PFSK-1 (cell line): ENCODE results near the gene CYB5D1.

Experiments
- POLR2AphosphoS5 ChIP-seq: IDR thresholded peaks from 2 replicates; pipeline ENCODE4 v1.6.1; 2012; ENCODE audit warnings: low read depth, mild to moderate bottlenecking, control low read depth, low read length, moderate library complexity
- TAF1 ChIP-seq: IDR thresholded peaks from 2 replicates; pipeline ENCODE4 v1.6.1; 2012; ENCODE audit warnings: low read length, control low read depth, borderline replicate concordance; ENCODE audit not compliant: insufficient read depth

DNA sequence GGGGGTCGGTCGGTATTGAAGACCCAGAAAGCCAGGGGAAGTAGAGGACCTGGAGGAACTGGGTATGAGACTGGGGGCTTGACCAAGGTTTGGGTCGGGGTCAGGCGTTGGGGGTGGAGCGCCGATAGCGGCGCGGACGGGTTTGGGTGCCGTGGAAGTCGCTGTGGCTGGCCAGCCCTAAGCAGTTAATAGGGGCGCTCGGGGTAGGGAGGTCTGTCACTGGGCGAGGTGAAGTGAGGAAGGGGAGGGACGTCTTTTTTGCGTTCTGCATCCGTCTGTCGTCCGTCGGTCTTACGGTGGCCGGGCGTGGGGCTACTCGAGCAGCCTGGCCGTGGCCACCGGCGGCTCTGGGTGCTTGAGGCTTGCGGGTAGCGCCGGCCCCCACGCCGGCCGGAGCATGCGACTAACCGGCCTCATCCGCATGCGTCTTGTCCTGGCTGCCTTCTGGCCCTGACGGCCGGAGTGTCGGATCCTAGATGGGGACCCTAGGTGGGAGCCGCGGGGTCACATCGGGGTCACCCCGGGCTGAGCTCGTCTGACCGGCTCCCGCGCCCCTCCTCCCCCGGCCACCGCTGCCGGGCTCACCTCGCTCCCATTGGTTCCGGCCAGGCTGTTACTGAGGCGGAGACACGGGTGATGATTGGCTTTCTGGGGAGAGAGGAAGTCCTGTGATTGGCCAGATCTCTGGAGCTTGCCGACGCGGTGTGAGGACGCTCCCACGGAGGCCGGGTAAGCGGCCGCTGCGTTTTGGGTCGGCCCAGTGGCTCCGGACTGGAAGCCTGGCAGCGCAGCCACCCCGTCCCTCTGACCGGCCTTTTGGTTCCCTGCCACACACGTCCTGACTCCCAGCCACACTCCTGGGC, 13.3 kb upstream of the CYB5D1 start:
- TF ChIP-seq POLR2AphosphoS5 (no peak; the same call in none of the 2 replicates), TAF1 (no peak)
